H1 (cell line): ENCODE measurements around the gene POLA2. TPM values are rescaled to one million over a fixed set of nuclear protein-coding genes. Genes with fewer than 3 reads are reported as not detected.

ENCODE experiments used
- CTCF ChIA-PET: fragments of 300-600 bp; sonication (Branson Sonifier 250); formaldehyde crosslinking; loops from one replicate; lab custom pipeline; 2021; ENCODE audit not compliant: partially characterized antibody; lab: Charles Lee
- POLR2A ChIA-PET: fragments of 300-600 bp; sonication (Branson Sonifier 250); formaldehyde crosslinking; loops from one replicate; lab custom pipeline; 2021; ENCODE audit warnings: inconsistent platforms; ENCODE audit not compliant: partially characterized antibody; lab: Charles Lee
- DNase-seq, 2 experiments: peaks; one replicate each; pipeline versions ENCODE4 v3.0.0 to v3.0.0-alpha.2; 2010 to 2022; ENCODE audit warnings: low spot score in 2 of 2, low read depth in 1 of 2, mixed read lengths in 1 of 2
- FAIRE-seq: peaks from 2 replicates; lab custom pipeline; 2011; peaks lifted over from hg19 to GRCh38; lab: Jason Lieb, UNC
- H2AFZ ChIP-seq: 2 replicates; pipeline ENCODE4 v1.8.1; 2012; ENCODE audit warnings: low read length, inconsistent platforms
- H2AK5ac ChIP-seq: 2 replicates; pipeline ENCODE4 v1.6.1; 2013; ENCODE audit warnings: low read depth, low read length
- H2BK120ac ChIP-seq: replicated peaks from 2 replicates; pipeline ENCODE3; 2013; ENCODE audit warnings: low read depth, low read length, inconsistent platforms
- H2BK12ac ChIP-seq: 2 replicates; pipeline ENCODE4 v1.6.1; 2013; ENCODE audit warnings: low read depth, low read length
- H2BK15ac ChIP-seq: 2 replicates; pipeline ENCODE4 v1.6.1; 2013; ENCODE audit warnings: low read length
- H2BK20ac ChIP-seq: 2 replicates; pipeline ENCODE4 v1.6.1; 2013; ENCODE audit warnings: low read length
- H2BK5ac ChIP-seq: 2 replicates; pipeline ENCODE4 v1.6.1; 2013; ENCODE audit warnings: low read depth, low read length
- H3K14ac ChIP-seq: 2 replicates; pipeline ENCODE4 v1.6.1; 2013; ENCODE audit warnings: inconsistent platforms; ENCODE audit not compliant: insufficient read length
- H3K18ac ChIP-seq: 2 replicates; pipeline ENCODE4 v1.6.1; 2013; ENCODE audit warnings: low read length; ENCODE audit errors: extremely low read depth
- H3K23ac ChIP-seq: 2 replicates; pipeline ENCODE4 v1.6.1; 2013; ENCODE audit warnings: inconsistent platforms; ENCODE audit not compliant: insufficient read length
- H3K23me2 ChIP-seq: 2 replicates; pipeline ENCODE4 v1.6.1; 2013; ENCODE audit warnings: low read depth, low read length
- H3K27ac ChIP-seq: 2 replicates; pipeline ENCODE4 v1.6.1; 2011; ENCODE audit warnings: low read depth, low read length, inconsistent platforms
- H3K27me3 ChIP-seq, 4 experiments: replicated peaks in 1 of 4; 1 replicate in 1 of 4; 2 replicates in 3 of 4; pipeline versions ENCODE4 v1.6.1 to v1.8.1; 2011 to 2013; ENCODE audit warnings: low read length in 3 of 4, mild to moderate bottlenecking in 3 of 4, inconsistent platforms in 2 of 4, mixed read lengths in 2 of 4, moderate library complexity in 1 of 4; ENCODE audit not compliant: control insufficient read depth in 3 of 4, insufficient read depth in 3 of 4; ENCODE audit errors: extremely low read depth in 1 of 4
- H3K36me3 ChIP-seq, 4 experiments: 2 replicates each; pipeline versions ENCODE4 v1.6.1 to v1.8.1; 2011 to 2013; ENCODE audit warnings: mild to moderate bottlenecking in 4 of 4, low read length in 3 of 4, moderate library complexity in 2 of 4, control low read depth in 1 of 4, inconsistent platforms in 1 of 4; ENCODE audit not compliant: insufficient read depth in 4 of 4, control insufficient read depth in 2 of 4
- H3K4ac ChIP-seq: replicated peaks from 2 replicates; pipeline ENCODE3; 2013; ENCODE audit warnings: low read length, low read depth, mixed read lengths, inconsistent platforms; ENCODE audit not compliant: insufficient read length
- H3K4me1 ChIP-seq, 4 experiments: replicated peaks in 1 of 4; 1 replicate in 1 of 4; 2 replicates in 3 of 4; pipeline versions ENCODE4 v1.6.1 to v1.8.1; 2011 to 2013; ENCODE audit warnings: low read length in 3 of 4, inconsistent platforms in 2 of 4, mixed read lengths in 1 of 4; ENCODE audit not compliant: insufficient read depth in 4 of 4, control insufficient read depth in 3 of 4
- H3K4me2 ChIP-seq, 2 experiments: 2 replicates each; pipeline versions ENCODE4 v1.6.1 to v1.8.1; 2011 to 2013; ENCODE audit warnings: low read depth in 2 of 2, low read length in 2 of 2, control low read depth in 1 of 2, inconsistent platforms in 1 of 2, mild to moderate bottlenecking in 1 of 2; ENCODE audit not compliant: insufficient read depth in 1 of 2
- H3K4me3 ChIP-seq, 4 experiments: fragments of 200-600, 300-600 bp in 1 of 4; sonication (generic), shearing (Covaris generic), sonication (Bioruptor Twin) in 1 of 4; 2 replicates each; pipeline versions ENCODE4 v1.5.1 to v1.8.1; 2011 to 2016; ENCODE audit warnings: low read length in 4 of 4, low read depth in 3 of 4, control low read depth in 2 of 4, inconsistent platforms in 2 of 4, mild to moderate bottlenecking in 2 of 4, mixed read lengths in 1 of 4, moderate library complexity in 1 of 4; ENCODE audit not compliant: insufficient read depth in 2 of 4; ENCODE audit errors: extremely low read depth in 1 of 4
- H3K56ac ChIP-seq: replicated peaks from 2 replicates; pipeline ENCODE3; 2013; ENCODE audit warnings: low read depth, mild to moderate bottlenecking, mixed read lengths, low read length, inconsistent platforms; ENCODE audit not compliant: insufficient read length
- H3K79me1 ChIP-seq: 2 replicates; pipeline ENCODE4 v1.6.1; 2013; ENCODE audit warnings: low read depth, low read length, control low read depth
- H3K79me2 ChIP-seq, 2 experiments: 2 replicates each; pipeline versions ENCODE4 v1.6.1 to v1.8.1; 2012 to 2013; ENCODE audit warnings: low read length in 2 of 2, mild to moderate bottlenecking in 2 of 2, inconsistent platforms in 1 of 2; ENCODE audit not compliant: insufficient read depth in 2 of 2, control insufficient read depth in 1 of 2
- H3K9ac ChIP-seq, 4 experiments: replicated peaks in 1 of 4; 1 replicate in 1 of 4; 2 replicates in 3 of 4; pipeline versions ENCODE4 v1.6.1 to v1.8.1; 2011 to 2013; ENCODE audit warnings: low read depth in 3 of 4, low read length in 3 of 4, control low read depth in 2 of 4, mild to moderate bottlenecking in 2 of 4, moderate library complexity in 2 of 4, inconsistent platforms in 1 of 4; ENCODE audit errors: extremely low read depth in 1 of 4
- H3K9me3 ChIP-seq, 2 experiments: 2 replicates each; pipeline versions ENCODE4 v1.6.1 to v1.8.1; 2012 to 2013; ENCODE audit warnings: mild to moderate bottlenecking in 2 of 2, moderate library complexity in 2 of 2, control low read depth in 1 of 2, inconsistent platforms in 1 of 2, low read depth in 1 of 2, low read length in 1 of 2, mixed read lengths in 1 of 2; ENCODE audit not compliant: insufficient read depth in 2 of 2
- H4K20me1 ChIP-seq, 2 experiments: replicated peaks in 1 of 2; 2 replicates each; pipeline versions ENCODE3 to v1.8.1; 2011 to 2013; ENCODE audit warnings: inconsistent platforms in 2 of 2, low read length in 2 of 2, mild to moderate bottlenecking in 1 of 2; ENCODE audit not compliant: insufficient read depth in 2 of 2, control insufficient read depth in 1 of 2
- H4K5ac ChIP-seq: 2 replicates; pipeline ENCODE4 v1.6.1; 2013; ENCODE audit warnings: low read length, low read depth, mixed read lengths, inconsistent platforms; ENCODE audit not compliant: insufficient read length
- H4K8ac ChIP-seq: 2 replicates; pipeline ENCODE4 v1.8.0; 2013; ENCODE audit warnings: mild to moderate bottlenecking, moderate library complexity, low read length, inconsistent platforms; ENCODE audit not compliant: insufficient read depth; ENCODE audit errors: extremely low read depth
- H4K91ac ChIP-seq: replicated peaks from 2 replicates; pipeline ENCODE3; 2013; ENCODE audit warnings: low read length, mixed read lengths, inconsistent platforms; ENCODE audit not compliant: insufficient read length
- BACH1 ChIP-seq: IDR thresholded peaks from 2 replicates; pipeline ENCODE4 v1.6.1; 2012; ENCODE audit warnings: low read length, improper control_type of control experiment
- CBX5 ChIP-seq: fragments of 300-800, 300-1000 bp; sonication (generic); IDR thresholded peaks from 2 replicates; pipeline ENCODE4 v1.7.1; 2016; ENCODE audit warnings: antibody characterized with exemption, low read length, low read depth
- CBX8 ChIP-seq: fragments of 300-800, 300-1000 bp; sonication (generic); IDR thresholded peaks from 2 replicates; pipeline ENCODE4 v1.7.1; 2016; ENCODE audit warnings: low read depth, low read length, borderline replicate concordance
- CHD2 ChIP-seq: IDR thresholded peaks from 2 replicates; pipeline ENCODE4 v1.6.1; 2012; ENCODE audit warnings: low read length, improper control_type of control experiment
- FOSL1 ChIP-seq: IDR thresholded peaks from 2 replicates; pipeline ENCODE4 v1.6.1; 2011; ENCODE audit warnings: mild to moderate bottlenecking, low read depth, low read length, moderate library complexity; ENCODE audit not compliant: insufficient read depth
- GABPA ChIP-seq: IDR thresholded peaks from 2 replicates; pipeline ENCODE4 v1.6.1; 2011; ENCODE audit warnings: mild to moderate bottlenecking, low read length, moderate library complexity, borderline replicate concordance; ENCODE audit not compliant: insufficient read depth
- JUN ChIP-seq: IDR thresholded peaks from 2 replicates; pipeline ENCODE4 v1.6.1; 2011; ENCODE audit warnings: low read depth, mild to moderate bottlenecking, improper control_type of control experiment, low read length
- NANOG ChIP-seq: IDR thresholded peaks from 2 replicates; pipeline ENCODE4 v1.6.1; 2011; ENCODE audit warnings: low read length, low read depth, mild to moderate bottlenecking, inconsistent platforms; ENCODE audit not compliant: insufficient read depth, poor library complexity, severe bottlenecking
- POLR2A ChIP-seq, 2 experiments: IDR thresholded peaks; 1 replicate in 1 of 2; 2 replicates in 1 of 2; pipeline ENCODE4 v1.6.1; 2011; ENCODE audit warnings: low read depth in 2 of 2, low read length in 2 of 2, mild to moderate bottlenecking in 2 of 2; ENCODE audit errors: control extremely low read depth in 1 of 2
- POLR2AphosphoS5 ChIP-seq: IDR thresholded peaks from 2 replicates; pipeline ENCODE4 v1.6.1; 2011; ENCODE audit warnings: low read depth, low read length
- RAD21 ChIP-seq, 2 experiments: IDR thresholded peaks in 1 of 2; conservative IDR thresholded peaks in 1 of 2; 2 replicates each; pipeline ENCODE4 v1.6.1; 2011; ENCODE audit warnings: low read depth in 2 of 2, low read length in 2 of 2, improper control_type of control experiment in 1 of 2, inconsistent platforms in 1 of 2, mild to moderate bottlenecking in 1 of 2, moderate library complexity in 1 of 2
- SAP30 ChIP-seq: fragments of 300-600 bp; sonication (generic); IDR thresholded peaks from 2 replicates; pipeline ENCODE4 v1.7.1; 2012; ENCODE audit warnings: low read length, moderate library complexity, mild to moderate bottlenecking, inconsistent platforms; ENCODE audit not compliant: insufficient read depth, insufficient replicate concordance
- SP4 ChIP-seq: IDR thresholded peaks from 2 replicates; pipeline ENCODE4 v1.6.1; 2012; ENCODE audit warnings: low read length, inconsistent platforms
- SRF ChIP-seq: IDR thresholded peaks from 2 replicates; pipeline ENCODE4 v1.6.1; 2011; ENCODE audit warnings: mild to moderate bottlenecking, low read depth, low read length, moderate library complexity
- TBP ChIP-seq: IDR thresholded peaks from 2 replicates; pipeline ENCODE4 v1.6.1; 2011; ENCODE audit warnings: low read depth, low read length, improper control_type of control experiment
- WGBS, 2 experiments: shearing (Covaris generic) in 1 of 2; methylation state at CpG; one replicate each; pipeline versions ENCODE4 v1.1.6 to v1.1.7; 2013 to 2015; ENCODE audit warnings: low lambda C conversion rate in 2 of 2, mixed read lengths in 2 of 2, inconsistent platforms in 1 of 2, low coverage in 1 of 2, missing lambda C conversion rate in 1 of 2; ENCODE audit not compliant: insufficient replicate concordance in 2 of 2, insufficient coverage in 1 of 2, insufficient read length in 1 of 2; ENCODE audit errors: extremely low coverage in 1 of 2, missing lambda C conversion rate in 1 of 2; 5-methylcytosine and 5-hydroxymethylcytosine counted together
- polyA plus RNA-seq, 7 experiments: library from polyadenylated mRNA; depleted of rRNA in 3 of 7; stranded (reverse) in 5 of 7; unstranded in 2 of 7; fragments of >200 nt in 5 of 7; fragments of 200-250 nt in 2 of 7; gene quantifications; 1 replicate in 5 of 7; 2 replicates in 1 of 7; 4 replicates in 1 of 7; pipeline versions ENCODE4 v1.2.1 to v1.2.3, GENCODE V29; 2011 to 2013; ENCODE audit warnings: missing spikeins in 2 of 7, mixed read lengths in 2 of 7
- total RNA-seq: library from RNA; stranded (reverse); fragmentation: NEBNext Ultra II Directional; extraction: Animal tissue kit (Norgen Biotek cat#: 25700); gene quantifications from 2 replicates; pipeline ENCODE4 v1.2.1, GENCODE V29; 2021

The POLA2 gene
- total and polyA plus RNA-seq, 2 of the 8 experiments (the other 6 are each of a cell fraction or from before 2014, with no cell fraction given): 31.2 to 55.9 TPM

DNA sequence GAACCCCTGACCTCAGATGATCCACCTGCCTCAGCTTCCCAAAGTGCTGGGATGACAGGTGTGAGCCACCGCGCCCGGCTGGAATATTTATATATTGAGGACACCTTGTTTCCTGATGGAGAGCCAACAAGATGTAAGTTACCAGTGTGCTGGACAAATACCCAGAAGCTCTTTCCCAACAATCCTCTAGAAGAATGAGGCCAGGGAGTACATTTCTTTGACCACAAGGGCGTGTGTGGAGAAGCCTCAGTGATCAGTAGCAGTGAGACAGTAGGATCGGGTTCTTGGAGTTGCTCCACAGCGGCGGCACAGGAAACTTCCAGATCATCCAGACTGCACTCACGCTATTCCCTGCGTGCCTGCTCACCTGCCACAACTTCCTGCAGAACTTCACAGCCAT lies 10.3 kb upstream of the POLA2 start:
- Histone ChIP-seq H3K23ac (no peak overlapping the region), H2AFZ (no peak overlapping the region), H4K91ac (peak overlapping the region; percentile 54), H3K9me3 (no peaks in the 10 kb centered on the region), H2BK15ac (no peak overlapping the region), H2BK120ac (no peak overlapping the region), H3K4me1 (no peaks in the 10 kb centered on the region; a peak in 2 of 7 replicates), H2AK5ac (no peak overlapping the region), H3K4ac (no peak overlapping the region), H2BK5ac (no peak overlapping the region), H3K4me3 (no peak overlapping the region), H4K5ac (no peak overlapping the region), H3K9ac (no peak overlapping the region), H3K23me2 (no peaks in the 10 kb centered on the region), H4K8ac (no peak overlapping the region), H3K79me1 (no peaks in the 10 kb centered on the region), H2BK12ac (no peak overlapping the region), H3K56ac (no peak overlapping the region), H3K27ac (no peak overlapping the region), H4K20me1 (no peaks in the 10 kb centered on the region), H2BK20ac (no peak overlapping the region), H3K4me2 (no peak overlapping the region), H3K18ac (no peak overlapping the region), H3K79me2 (no peaks in the 10 kb centered on the region), H3K14ac (no peak overlapping the region), H3K36me3 (no peaks in the 10 kb centered on the region), H3K27me3 (no peaks in the 10 kb centered on the region)
- WGBS, 2 experiments: 92% methylated on average over 9 of the region's 9 CpGs; no CpG with 5 or more reads in 1 of the 2 experiments
- DNase-seq: no peak
- POLR2A ChIA-PET: interaction anchor here (0.9 to 6.2 kb wide), 10 partner anchors 8 to 141 kb away, joined by 3 to 60 read pairs (median 4); partner anchors contain the start of gene TM7SF2
- CTCF ChIA-PET: interaction anchor here (0.9 to 10.2 kb wide), 21 partner anchors 8 to 859 kb away, joined by 3 to 258 read pairs (median 8); partner anchors contain the start of genes CAPN1, CDC42EP2, FAU and MRPL49
- no peak for FAIRE-seq
- TF ChIP-seq POLR2A (IDR thresholded peaks at IDR 0.05; ENCODE audit: control extremely low read depth in 1 of 2, low read depth in 2 of 2, low read length in 2 of 2): no peak
- TF ChIP-seq POLR2AphosphoS5: no peak
- TF ChIP-seq BACH1: no peak
- no peak for TF ChIP-seq NANOG
- no peak for TF ChIP-seq CBX5
- TF ChIP-seq SRF: no peak
- TF ChIP-seq CBX8: no peak
- TF ChIP-seq RAD21 (IDR thresholded peaks at IDR 0.05 in 1 of 2, conservative IDR thresholded peaks at IDR 0.05 in 1 of 2; ENCODE audit: low read depth in 2 of 2, low read length in 2 of 2): no peak
- no peak for TF ChIP-seq SAP30
- no peak for TF ChIP-seq CHD2
- TF ChIP-seq TBP: no peak
- TF ChIP-seq FOSL1: no peak
- no peak for TF ChIP-seq GABPA
- no peak for TF ChIP-seq SP4
- TF ChIP-seq JUN: no peak
